HG03045 (cell line): Measurements from ENCODE around the gene WASF1.
A peak's percentile ranks its signal among the peaks of the same experiment; 100 is the strongest.
"Not testable (repeated sequence)": the region's sequence is repeated elsewhere in the genome, so short reads cannot be mapped to it uniquely, and the experiment has no call there.

Experiments
- ATAC-seq: cut with Tn5 transposase; IDR thresholded peaks from one replicate; pipeline ENCODE4 v1.9.1; 2021; ENCODE audit warnings: mild to moderate bottlenecking, moderate library complexity; ENCODE audit not compliant: unreplicated experiment

Gene WASF1

DNA sequence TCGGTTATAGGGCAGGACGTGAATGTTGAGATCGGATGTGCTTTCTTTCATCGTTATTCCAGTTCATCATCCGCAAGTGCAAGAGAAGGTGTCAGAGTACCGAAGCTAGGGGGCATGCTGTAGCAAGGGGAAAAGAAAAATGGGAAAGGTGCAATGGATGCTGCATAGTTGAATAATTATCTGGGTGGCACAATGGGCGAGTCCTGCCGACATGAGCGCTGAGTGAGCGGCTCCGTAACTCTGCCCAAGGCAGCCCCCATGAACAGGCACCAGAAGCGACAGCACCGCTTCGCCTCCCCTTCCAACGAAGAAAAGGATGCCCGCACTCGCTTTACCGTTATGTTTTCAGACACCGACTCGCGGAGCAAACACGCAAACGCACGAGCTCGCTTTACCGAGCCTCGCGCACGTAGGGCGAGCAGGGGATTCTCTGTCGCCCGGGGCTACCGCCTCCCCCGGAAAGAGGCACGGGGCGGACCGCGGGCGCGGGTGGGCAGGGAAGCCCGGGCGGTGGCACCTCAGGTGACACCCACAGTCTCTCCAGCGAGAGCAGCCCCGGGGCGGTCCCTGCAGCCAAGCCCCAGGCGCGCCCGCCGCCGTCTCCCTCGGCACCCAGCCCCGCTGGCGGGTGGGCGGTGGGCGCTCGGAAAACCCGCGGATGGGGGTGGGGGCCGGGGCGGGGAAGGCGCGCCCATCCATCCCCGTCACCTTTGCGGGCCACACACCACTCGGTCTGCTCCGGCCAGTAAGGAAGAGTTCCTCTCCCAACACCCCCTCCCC is 654 bp downstream of the WASF1 start:
- peak; percentile 30 for ATAC-seq

DNA sequence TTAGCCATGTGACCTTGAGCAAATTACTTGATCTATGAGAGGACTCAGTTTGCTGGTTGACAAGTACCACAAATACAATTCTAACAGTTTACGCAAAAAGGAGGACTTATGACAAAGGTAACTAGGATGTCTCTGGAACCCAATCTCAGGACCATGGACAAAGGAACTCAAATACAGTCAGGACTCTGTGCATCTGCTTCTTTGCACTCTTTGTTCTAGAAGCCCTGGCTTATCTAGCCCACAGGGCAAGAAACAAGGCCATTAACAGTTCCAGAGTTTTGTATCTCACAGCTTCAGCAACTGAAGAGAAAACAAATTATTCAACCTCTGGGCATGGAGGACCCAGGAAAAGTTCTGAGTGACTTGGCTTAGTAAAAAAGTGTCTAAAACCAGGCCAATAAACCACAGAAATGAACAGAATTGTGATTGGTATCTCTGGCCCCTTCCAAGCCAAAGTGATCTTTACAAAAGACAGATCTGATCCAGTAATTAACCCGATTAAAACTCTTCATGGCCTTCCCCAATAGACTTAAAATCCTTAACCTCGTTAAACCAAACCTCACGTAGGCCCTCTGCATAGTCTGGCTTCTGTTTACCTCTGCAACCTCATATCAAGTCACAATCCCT is 5.9 kb downstream of the WASF1 start:
- ATAC-seq = no peak

DNA sequence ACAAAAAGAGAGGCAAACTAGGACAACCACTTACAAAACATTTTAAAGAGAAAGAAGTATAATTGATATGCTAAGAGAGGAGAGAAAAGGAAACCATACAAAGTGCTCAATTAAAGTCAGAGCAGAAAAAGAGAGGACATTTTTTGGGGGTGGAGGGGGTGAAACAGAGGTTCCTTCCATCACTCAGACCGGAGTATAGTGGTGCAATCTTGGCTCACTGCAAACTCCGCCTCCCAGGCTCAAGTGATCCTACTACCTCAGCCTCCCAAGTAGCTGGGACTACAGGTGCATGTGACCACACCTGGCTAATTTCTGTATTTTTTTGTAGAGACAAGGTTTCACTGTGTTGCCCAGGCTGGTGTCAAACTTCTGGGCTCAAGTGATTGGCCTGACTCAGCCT is 9.4 kb downstream of the WASF1 start:
- no peak for ATAC-seq

DNA sequence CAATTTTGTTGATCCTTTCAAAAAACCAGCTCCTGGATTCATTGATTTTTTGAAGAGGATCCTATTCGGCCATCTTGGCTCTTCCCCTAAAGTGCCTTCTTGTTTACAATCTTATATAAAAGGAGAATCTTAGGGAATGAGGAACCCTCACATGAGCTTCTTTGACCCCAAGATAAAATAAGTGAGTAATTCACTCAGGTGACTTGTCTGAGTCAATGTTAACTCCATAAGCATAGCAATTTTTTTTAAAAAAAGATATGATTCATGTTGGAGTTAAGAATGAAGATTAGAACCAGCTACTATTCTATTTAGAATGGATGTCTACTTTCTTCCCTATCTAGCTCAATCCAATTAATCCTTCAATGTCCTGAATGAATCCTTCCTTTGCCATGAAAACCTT is 21.0 kb downstream of the WASF1 start:
- ATAC-seq = no peak

DNA sequence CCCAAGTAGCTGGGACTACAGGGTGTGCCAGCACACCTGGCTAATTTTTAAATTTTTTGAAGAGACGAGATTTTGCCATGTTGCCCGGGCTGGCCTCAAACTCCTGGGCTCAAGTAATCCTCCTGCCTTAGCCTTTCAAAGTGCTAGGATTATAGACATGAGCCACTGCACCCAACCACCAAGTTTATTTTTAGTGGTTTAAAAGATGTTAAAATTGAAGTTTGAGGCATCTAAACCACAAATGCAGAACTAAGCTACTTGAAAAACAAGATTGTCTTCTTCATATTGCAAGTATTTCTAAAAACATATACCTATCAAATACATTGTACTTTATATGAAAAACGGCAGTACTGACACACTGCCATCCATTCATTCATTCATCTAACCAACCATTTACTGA is 31.6 kb downstream of the WASF1 start:
- no peak for ATAC-seq

DNA sequence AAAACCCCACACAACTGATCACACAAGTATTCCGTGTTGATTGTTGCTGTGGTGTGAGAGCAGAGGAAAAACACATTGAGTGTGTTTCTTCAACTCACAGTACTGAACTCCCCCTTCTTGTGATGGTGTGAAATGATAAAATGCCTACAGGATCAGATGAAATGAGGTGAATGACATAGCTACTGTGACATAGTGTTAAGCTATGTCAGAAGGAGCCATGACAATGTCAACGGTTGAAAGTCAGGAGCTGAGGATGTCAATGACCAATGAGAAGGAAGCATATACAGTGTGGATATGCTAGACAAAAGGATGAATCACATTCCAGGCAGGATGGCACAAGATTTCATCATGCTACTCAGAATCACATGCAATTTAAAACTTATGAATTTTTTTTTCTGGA is 38.8 kb downstream of the WASF1 start:
- no peak for ATAC-seq

DNA sequence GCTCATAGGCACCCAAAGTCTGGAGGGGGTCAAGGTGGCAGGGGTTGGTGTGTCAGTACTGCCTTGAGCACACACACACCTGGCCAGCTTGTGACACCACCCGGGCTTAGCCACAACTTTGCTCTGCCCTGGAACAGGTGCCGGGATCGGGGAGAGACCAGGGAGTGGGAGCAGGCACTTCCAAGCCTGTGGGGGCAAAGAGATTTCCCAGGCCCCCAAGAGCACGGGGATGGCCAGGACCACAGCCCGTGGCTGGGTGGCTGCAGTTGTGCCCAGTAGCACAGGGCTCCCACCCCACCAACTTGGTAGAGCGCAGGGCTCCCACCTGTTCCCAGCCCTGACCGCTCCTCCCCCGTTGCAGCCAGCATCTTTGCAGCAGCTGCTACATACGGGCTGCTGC is 40.4 kb downstream of the WASF1 start:
- no peak for ATAC-seq

DNA sequence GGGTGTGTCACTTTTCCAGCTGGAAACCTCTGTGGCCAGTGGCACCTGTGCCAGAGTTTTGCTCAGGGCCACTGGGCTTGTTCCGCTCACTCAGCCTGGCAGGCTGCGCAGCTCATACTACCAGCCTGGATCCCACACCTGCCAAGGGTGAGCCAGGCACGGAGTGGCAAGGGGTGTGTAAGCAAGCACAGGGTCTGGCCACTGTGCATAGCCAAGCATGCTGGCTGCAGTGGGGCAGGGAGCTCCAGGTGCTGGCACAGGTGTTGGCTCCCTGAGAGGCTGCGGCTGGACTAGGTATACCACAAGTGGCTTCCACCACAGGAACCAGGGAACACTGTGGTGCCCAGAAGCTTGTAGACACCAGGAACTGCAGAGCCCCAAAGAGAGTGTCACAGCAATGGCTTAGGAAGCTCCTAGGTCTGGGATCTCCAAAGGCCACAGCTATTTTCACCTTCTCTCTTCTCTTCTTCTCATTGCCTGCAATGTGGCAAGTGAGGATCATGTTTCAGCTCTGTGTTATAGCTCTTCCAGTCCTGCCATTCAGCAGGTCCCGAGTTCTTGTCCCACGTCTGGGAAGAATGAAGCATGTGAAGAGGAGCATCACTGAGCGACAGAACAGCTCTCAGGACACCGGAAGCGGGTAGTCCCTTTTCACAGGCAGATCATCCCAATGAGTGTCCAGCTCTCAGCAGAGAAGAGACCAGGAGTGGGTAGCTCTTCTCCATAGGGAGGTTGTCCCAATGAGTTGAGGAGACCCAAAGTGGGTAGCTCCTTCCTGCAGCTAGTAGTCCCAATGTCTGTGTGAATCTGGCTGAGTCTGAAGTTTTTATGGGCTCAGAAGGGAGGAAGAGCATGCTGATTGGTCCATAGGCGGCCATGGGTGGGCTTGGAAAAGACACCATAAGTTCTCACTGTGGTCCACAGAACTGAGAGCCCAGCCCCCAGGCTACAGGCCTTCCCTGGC is 41.3 kb downstream of the WASF1 start:
- ATAC-seq = no peak

DNA sequence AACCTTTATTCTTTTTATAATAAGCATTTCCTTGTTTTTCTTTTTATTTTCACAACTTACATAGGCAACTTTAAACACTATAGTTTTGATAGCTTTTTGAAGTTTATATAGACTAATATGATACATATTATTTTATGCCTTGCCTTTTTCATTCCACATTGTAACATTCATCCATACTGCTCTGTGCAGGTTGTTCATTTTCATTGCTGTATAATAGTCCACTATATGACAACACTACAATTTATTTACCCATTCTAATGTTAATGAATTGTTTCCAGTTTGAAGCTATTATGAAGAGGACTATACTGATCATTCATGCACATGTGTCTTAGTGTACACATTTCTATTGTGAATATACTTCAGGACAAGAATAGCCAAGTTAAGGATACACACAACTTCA is 49.1 kb downstream of the WASF1 start:
- ATAC-seq = no peak

DNA sequence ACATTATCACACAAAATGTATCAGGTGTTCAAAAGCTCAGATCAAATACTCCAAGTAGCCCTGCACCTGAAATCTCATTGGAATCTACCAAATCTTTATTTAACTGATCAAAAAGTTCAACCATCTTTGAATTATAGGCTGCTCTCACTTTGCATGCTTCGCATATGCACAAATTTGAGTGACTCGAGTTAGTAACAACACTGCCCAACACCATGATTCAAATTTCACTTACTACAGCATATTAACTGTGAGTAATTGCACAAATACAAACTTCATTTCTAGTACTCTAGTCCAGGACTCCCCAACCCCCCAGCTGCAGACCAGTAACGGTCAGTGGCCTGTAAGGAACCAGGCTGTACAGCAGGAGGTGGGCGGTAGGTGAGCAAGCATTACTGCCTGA is 51.1 kb downstream of the WASF1 start:
- no peak for ATAC-seq

DNA sequence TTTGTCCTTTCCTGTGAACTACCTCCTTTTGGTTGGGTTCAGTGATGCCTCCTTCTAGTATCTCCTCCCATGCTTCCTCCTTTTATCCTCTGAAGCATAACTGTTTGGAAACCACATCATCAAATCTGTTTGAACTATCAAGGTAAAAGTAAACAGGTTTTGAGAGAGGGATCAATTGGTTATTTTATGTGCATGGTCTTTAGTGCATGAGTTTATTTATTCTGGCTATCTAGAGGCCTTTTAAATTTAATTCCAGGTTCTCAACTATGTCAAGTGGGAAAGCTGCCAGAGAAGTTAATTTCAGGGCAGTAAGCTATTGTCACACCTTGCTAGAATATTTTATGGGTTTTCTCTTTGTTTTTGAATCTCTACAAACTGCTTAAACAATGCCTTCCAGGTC is 54.1 kb downstream of the WASF1 start:
- no peak for ATAC-seq

DNA sequence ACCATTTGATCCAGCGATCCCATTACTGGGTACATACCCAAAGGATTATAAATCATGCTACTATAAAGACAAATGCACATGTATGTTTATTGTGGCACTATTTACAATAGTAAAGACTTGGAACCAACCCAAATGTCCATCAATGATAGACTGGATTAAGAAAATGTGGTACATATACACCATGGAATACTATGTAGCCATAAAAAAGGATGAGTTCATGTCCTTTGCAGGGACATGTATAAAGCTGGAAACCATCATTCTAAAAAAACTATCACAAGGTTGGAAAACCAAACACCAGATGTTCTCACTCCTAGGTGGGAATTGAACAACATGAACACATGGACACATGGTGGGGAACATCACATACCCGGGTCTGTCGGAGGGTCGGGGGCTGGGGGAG is 57.8 kb downstream of the WASF1 start:
- ATAC-seq = not testable (repeated sequence)

DNA sequence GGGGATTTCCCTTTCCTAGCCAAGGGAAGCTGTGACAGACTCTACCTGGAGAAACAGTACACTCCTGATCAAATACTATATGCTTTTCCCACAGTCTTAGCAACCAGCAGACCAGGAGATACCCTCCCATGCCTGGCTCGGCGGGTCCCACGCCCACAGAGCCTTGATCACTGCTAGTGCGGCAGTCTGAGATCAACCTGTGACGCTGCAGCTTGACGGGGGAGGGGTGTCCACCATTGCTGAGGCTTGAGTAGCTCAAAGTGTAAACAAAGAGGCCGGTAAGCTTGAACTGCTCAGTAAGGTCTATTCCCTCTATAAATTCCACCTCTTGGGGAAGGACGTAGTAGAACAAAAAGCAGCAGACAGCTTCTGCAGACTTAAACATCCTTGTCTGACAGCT is 63.2 kb downstream of the WASF1 start:
- no peak for ATAC-seq

DNA sequence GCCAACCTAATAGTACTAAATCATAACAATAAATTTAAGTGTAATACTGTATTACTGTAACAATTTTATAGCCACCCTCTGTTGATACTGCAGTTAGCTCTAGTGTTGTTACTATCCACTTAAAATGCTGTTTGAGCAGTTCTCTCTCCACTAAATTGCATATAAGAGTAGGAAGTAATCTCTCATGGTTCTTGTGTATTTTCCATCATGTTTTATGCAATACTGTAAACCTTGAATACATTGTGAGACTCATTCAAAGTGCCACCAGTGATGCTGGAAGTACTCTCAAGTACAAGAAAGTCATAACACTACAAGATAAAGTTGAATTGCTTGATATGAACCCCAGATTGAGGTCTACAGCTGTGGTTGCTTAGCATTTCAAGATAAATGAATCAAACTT is 65.5 kb downstream of the WASF1 start:
- no peak for ATAC-seq

DNA sequence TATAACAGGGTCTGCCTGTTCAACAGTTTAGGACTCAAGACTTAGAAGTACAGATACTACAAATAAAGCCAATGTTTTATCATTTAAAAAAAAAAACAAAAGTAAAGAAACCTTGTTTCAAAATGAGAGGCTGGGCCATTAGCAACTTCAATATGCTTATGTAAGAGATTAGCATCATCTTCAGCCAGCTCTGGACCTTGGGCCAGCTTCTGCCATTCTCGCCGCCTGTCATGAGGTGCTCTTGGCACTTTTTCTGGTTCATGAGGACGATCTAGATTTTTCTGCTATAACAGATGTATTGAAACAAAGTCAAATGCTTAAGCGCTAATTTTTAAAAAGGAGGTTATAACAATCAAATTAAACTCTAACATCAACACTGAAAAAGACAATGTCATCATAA is 74.2 kb downstream of the WASF1 start:
- no peak for ATAC-seq

DNA sequence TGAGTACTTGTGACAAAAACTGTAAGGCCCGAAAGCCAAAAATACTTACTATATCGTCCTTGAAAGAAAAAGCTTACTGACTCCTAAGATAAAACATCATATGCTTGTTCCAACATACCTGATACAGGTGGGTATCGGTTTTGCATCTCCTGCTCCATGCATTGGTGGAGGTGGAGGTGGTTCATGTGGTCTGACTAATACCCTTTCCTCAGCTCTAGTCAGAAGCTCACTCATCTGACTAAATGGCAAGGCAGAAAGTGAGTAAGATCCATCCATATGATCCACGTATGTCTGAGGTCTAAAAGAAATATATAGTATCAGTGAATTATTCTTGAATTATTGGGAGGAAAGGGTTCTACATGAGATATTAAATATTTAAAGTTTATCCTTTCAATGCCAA is 76.2 kb downstream of the WASF1 start:
- ATAC-seq = no peak

DNA sequence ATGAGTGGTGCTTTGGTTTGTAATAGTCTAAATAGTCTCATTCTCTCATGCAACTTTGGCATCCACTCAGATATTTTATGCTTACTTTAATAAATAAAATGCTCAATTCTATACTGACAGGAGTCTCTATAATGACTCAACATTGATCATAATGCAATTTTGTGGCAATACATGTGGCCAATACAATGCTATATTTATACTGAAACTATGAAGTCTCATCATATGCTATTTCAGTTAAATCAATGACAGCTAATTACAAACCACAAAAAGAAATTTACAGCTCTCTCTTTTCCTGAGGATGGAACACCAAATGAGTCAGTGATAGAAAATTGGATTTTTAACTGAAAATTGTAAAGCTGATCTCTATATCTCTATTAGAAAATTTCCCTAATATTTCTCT is 77.1 kb downstream of the WASF1 start:
- no peak for ATAC-seq

DNA sequence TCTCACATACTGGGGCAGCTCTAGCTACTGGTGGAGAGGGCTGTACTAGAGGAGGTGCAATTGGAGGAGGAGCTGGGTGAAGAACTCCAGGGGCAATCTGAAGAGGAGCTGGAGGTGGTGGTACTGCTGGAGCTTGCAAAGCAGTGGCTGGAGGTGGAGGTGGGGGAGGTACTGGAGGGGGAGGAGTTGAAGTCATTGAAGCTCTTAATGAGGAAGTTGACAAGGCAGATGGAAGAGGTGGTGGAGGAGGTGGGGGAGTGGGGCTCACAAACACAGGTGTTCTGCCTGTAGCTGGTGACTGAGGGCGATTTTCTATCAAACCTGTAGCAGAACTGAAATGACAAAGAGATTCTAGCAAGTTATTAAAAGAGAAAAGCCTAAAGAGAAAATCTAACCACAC is 77.6 kb downstream of the WASF1 start:
- no peak for ATAC-seq

DNA sequence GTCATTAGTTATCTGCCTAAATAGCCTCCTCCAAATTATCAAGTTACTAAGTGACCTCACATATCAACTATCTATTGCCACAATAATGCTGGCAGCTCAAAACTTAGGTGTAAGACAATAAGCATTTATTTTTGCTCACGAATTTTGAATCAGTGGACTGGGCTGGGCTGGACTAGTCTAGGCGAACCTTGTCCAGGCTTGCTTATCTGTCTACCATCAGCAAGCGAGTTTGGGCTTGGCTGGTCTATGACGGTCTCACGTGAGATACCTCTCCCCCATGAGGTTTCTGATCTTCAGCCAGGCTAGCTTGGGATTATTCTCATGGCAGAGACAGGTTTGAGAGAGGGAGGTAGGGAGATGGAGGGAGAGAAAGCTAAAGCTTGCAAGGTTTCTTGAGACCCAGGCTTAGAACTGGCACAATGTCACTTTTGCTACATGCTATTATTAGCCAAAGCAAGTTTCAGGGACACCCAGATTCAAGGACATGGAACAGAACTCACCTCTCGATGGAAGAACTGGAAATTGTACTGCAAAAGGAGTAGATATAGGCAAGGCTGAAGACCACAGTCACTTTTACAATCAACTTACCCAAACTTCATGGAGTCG is 80.9 kb downstream of the WASF1 start:
- ATAC-seq = no peak

DNA sequence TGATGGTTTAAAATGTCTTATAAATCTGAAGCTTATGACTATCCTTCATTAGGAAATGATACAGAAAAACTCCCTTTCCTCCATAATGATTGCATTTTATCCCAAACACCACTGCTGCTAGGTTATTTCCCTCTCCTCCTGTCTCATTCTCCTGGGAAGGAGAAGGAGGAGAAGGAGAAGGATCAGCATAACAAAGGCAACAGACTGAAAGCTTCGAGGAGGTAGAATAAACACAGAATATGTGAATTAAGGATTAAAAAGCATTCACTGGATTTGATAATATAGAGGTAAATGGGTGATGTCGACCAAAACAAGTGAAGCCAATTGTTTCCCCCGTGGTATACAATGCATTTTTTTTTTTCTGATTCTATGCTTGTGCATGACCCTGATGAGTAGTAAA is 82.0 kb downstream of the WASF1 start:
- no peak for ATAC-seq

DNA sequence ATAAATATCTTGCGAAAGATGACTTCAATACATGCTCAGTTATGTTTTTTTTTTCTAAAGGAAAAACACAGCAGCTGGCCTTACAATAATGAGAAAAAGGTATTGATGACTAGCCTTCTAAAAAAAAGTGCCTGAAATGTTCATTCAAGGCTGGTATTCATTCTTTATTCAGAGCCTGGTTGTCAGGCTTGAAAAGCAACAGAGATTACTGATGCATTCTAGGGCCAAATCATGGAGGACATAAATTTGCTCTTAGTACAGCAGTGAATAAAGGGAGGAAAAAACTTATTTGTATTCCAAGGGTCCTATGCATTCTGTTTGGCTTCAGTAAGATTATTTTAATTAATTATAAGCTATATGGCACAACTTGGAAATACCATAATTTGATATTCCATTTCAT is 83.5 kb downstream of the WASF1 start:
- ATAC-seq = no peak
